Measurements from ENCODE around the gene LOC128125822.

DNA sequence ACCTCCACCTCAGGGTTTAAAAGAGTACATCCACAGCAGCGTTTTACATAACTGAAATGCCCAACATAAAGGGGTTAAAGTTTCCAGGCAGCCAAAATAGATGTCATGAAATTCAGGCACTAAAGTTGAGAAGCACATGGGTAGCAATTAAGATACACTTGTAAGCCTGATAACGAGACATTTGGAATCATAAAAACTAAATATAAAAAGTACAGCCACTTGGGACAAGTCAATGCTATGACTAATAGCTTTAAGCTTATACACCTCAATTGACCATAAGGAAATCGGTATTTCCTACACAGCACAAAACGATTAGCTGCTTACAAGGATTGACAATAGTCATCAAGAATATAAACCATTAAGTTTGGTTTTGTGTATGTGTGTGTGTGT is 11.8 kb downstream of the LOC128125822 start:
- TF ChIP-seq CTCF (IDR thresholded peaks at IDR 0.05) (no peak), POLR2A (IDR thresholded peaks at IDR 0.05) (no peak)
